A673 (cell line): ENCODE data around the gene TRPC6.

Experiments
- EZH2 ChIP-seq: fragments of 200-600 bp; sonication (generic); IDR thresholded peaks from 2 replicates; pipeline ENCODE4 v1.6.1; 2017; ENCODE audit warnings: borderline replicate concordance, low read depth, mild to moderate bottlenecking, mixed read lengths, antibody characterized with exemption, low read length; ENCODE audit not compliant: poor library complexity, severe bottlenecking
- TF ChIP-seq, protein P1 (sequence below): fragments of 300-800, 200-600 bp; sonication (generic); conservative IDR thresholded peaks from 2 replicates; pipeline ENCODE4 v1.5.1; 2017; ENCODE audit warnings: low read depth, mild to moderate bottlenecking, antibody characterized with exemption, low read length, moderate library complexity, mixed read lengths

DNA sequence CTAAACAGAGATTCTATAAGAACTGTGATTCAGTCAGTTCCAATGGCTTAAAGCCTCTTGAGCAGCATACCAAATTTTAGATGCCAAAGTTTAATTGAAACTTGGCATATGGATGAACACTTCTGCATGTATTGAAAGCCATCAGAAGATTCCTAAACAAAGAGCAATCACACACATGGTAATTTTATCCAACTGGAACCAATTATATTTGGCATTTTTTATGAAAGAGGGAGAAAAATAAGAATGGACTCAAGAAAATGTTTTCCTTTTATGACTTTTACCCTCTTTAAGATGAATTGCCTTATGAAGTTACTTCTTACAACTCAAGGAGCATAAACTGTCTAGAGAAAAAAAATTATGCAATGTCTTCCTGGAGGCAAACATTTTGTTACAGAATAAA is 7.4 kb downstream of the TRPC6 start:
- no peak for TF ChIP-seq EZH2
- TF ChIP-seq, protein P1, sequence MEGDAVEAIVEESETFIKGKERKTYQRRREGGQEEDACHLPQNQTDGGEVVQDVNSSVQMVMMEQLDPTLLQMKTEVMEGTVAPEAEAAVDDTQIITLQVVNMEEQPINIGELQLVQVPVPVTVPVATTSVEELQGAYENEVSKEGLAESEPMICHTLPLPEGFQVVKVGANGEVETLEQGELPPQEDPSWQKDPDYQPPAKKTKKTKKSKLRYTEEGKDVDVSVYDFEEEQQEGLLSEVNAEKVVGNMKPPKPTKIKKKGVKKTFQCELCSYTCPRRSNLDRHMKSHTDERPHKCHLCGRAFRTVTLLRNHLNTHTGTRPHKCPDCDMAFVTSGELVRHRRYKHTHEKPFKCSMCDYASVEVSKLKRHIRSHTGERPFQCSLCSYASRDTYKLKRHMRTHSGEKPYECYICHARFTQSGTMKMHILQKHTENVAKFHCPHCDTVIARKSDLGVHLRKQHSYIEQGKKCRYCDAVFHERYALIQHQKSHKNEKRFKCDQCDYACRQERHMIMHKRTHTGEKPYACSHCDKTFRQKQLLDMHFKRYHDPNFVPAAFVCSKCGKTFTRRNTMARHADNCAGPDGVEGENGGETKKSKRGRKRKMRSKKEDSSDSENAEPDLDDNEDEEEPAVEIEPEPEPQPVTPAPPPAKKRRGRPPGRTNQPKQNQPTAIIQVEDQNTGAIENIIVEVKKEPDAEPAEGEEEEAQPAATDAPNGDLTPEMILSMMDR = no peak
